Prostate gland (tissue), 2 donors: Measurements from ENCODE around the gene LDHAL6B. TPM values are rescaled to one million over a fixed set of nuclear protein-coding genes. Genes with fewer than 3 reads are reported as not detected.

ENCODE experiments used
- DNase-seq: peaks from one replicate; pipeline ENCODE4 v3.0.0-alpha.2; 2019; ENCODE audit warnings: low spot score
- H3K27ac ChIP-seq, 2 donors: fragments of 200-600 bp; sonication (generic); 2 replicates each; pipeline ENCODE4 v1.5.1; 2017 to 2019
- H3K27me3 ChIP-seq: fragments of 200-600 bp; sonication (generic); replicated peaks from 2 replicates; pipeline ENCODE4 v1.5.1; 2019; ENCODE audit not compliant: insufficient read depth
- H3K36me3 ChIP-seq, 2 donors: fragments of 200-600 bp; sonication (generic); 1 replicate in 1 of 2; 2 replicates in 1 of 2; pipeline versions ENCODE4 v1.5.1 to v1.8.1; 2017 to 2019
- H3K4me1 ChIP-seq: fragments of 200-600 bp; sonication (generic); replicated peaks from 2 replicates; pipeline ENCODE4 v1.5.1; 2019
- H3K4me3 ChIP-seq, 2 donors: fragments of 200-600 bp; sonication (generic); 2 replicates each; pipeline ENCODE4 v1.5.1; 2017 to 2019
- H3K9me3 ChIP-seq: fragments of 200-600 bp; sonication (generic); 2 replicates; pipeline ENCODE4 v1.5.1; 2017
- POLR2A ChIP-seq: fragments of 450-650 bp; IDR thresholded peaks from one replicate; pipeline ENCODE4 v1.6.1; 2016; ENCODE audit warnings: antibody characterized with exemption, mild to moderate bottlenecking
- POLR2AphosphoS5 ChIP-seq: sonication (generic); formaldehyde crosslinking; IDR thresholded peaks from one replicate; pipeline ENCODE4 v1.6.1; 2017; ENCODE audit warnings: antibody characterized with exemption
- WGBS: methylation state at CpG from one replicate; pipeline ENCODE4 v1.1.5; 2018; 5-methylcytosine and 5-hydroxymethylcytosine counted together
- intact Hi-C: fragments of 100-400 bp; cut with DNase I; formaldehyde crosslinking; loops from one replicate; pipeline ENCODE4 v1.14.2; 2022
- microRNA counts, 2 donors: library from miRNA; unstranded; fragments of <30 nt; microRNA quantifications; one replicate each; lab custom pipeline; 2016 to 2017
- microRNA-seq: library from miRNA; unstranded; fragments of <30 nt; microRNA quantifications from one replicate; pipeline ENCODE4, GENCODE V29; 2016
- small RNA-seq, 2 donors: library from RNA; depleted of rRNA; stranded (forward); fragments of <200 nt; gene quantifications; one replicate each; pipeline ENCODE3, GENCODE V24; 2016
- total RNA-seq, 2 donors: library from RNA; depleted of rRNA; stranded (reverse); fragments of >200 nt; gene quantifications; one replicate each; pipeline ENCODE4 v1.1.0, GENCODE V29; 2016
- TF ChIP-seq, protein P1 (sequence below), 4 experiments: fragments of 200-600 bp in 2 of 4; fragments of 450-650 bp in 2 of 4; sonication (generic) in 2 of 4; IDR thresholded peaks; 1 replicate in 3 of 4; 2 replicates in 1 of 4; pipeline ENCODE4 v1.5.1; 2016 to 2019; ENCODE audit warnings: antibody characterized with exemption in 4 of 4, mild to moderate bottlenecking in 2 of 4, moderate library complexity in 2 of 4

Gene LDHAL6B
- total RNA-seq, 2 donors from 2014 or later, result 6.0 TPM; not detected in 1

GRCh38 chr15:59255680-59256336 lies 49.2 kb downstream of the LDHAL6B start:
- intact Hi-C loops, result no loop called here
- no peak overlapping the region for H3K27ac ChIP-seq
- H3K27me3 ChIP-seq, result no peaks in the 10 kb centered on the region
- H3K9me3 ChIP-seq, result no peaks in the 10 kb centered on the region
- no peak overlapping the region for H3K4me3 ChIP-seq
- 80% methylated on average over 7 of the region's 7 CpGs for WGBS
- no peaks in the 10 kb centered on the region for H3K4me1 ChIP-seq
- H3K36me3 ChIP-seq, result no peaks in the 10 kb centered on the region
- DNase-seq, result no peak
- TF ChIP-seq, protein P1, sequence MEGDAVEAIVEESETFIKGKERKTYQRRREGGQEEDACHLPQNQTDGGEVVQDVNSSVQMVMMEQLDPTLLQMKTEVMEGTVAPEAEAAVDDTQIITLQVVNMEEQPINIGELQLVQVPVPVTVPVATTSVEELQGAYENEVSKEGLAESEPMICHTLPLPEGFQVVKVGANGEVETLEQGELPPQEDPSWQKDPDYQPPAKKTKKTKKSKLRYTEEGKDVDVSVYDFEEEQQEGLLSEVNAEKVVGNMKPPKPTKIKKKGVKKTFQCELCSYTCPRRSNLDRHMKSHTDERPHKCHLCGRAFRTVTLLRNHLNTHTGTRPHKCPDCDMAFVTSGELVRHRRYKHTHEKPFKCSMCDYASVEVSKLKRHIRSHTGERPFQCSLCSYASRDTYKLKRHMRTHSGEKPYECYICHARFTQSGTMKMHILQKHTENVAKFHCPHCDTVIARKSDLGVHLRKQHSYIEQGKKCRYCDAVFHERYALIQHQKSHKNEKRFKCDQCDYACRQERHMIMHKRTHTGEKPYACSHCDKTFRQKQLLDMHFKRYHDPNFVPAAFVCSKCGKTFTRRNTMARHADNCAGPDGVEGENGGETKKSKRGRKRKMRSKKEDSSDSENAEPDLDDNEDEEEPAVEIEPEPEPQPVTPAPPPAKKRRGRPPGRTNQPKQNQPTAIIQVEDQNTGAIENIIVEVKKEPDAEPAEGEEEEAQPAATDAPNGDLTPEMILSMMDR (IDR thresholded peaks at IDR 0.05), result no peak
- TF ChIP-seq POLR2A (no peak), POLR2AphosphoS5 (no peak)

DNA sequence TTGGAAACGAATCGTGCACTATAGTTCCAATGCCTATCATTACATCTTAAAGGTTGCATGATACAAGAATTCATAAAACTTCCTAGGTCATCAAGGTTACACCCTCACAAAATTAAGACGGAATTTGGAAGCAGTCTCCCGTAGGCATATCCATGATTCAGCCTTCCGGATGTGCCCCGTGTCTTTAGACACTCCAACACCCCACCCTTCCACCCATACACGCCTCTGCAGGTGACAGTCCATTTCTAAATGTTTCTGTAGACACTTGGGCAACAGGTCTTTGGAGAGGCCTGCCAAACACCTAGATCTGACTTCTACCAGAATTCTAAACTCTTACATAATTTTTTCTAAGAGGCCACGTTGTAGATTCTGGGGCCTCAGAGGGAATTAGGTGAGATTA lies 49.8 kb downstream of the LDHAL6B start:
- no peaks in the 10 kb centered on the region for H3K4me1 ChIP-seq
- DNase-seq, result no peak
- TF ChIP-seq, protein P1 (IDR thresholded peaks at IDR 0.05), result no peak
- TF ChIP-seq POLR2A, result no peak
- TF ChIP-seq POLR2AphosphoS5, result no peak
- no peaks in the 10 kb centered on the region for H3K27me3 ChIP-seq
- WGBS, result 78% methylated on average over 8 of the region's 8 CpGs
- intact Hi-C loops, result no loop called here
- no peak overlapping the region for H3K4me3 ChIP-seq
- no peaks in the 10 kb centered on the region for H3K9me3 ChIP-seq
- no peak overlapping the region for H3K27ac ChIP-seq
- H3K36me3 ChIP-seq, result no peaks in the 10 kb centered on the region

GRCh38 chr15:59257140-59257539 lies 50.5 kb downstream of the LDHAL6B start:
- DNase-seq, result no peak
- Histone ChIP-seq H3K27me3 (no peaks in the 10 kb centered on the region), H3K4me1 (no peaks in the 10 kb centered on the region), H3K36me3 (no peaks in the 10 kb centered on the region), H3K27ac (no peak overlapping the region), H3K4me3 (no peak overlapping the region), H3K9me3 (no peaks in the 10 kb centered on the region)
- 72% methylated on average over 4 of the region's 4 CpGs for WGBS
- TF ChIP-seq POLR2AphosphoS5 (no peak), POLR2A (no peak)
- TF ChIP-seq, protein P1 (IDR thresholded peaks at IDR 0.05), result no peak
- intact Hi-C loops, result no loop called here

MicroRNAs encoded within 50 kb of the gene (microRNA counts, 767-probe panel; counts per million panel counts)
- 0 to 431 counts per million in 2 donors for microRNA hsa-miR-2116-5p (lab: Ali Mortazavi, UCI)

Small RNA genes within 50 kb of the gene (microRNA-seq; reads per million reads assigned to microRNA genes)
- 2.6 reads per million, percentile 33 among the genes with 10 or more reads in this experiment for gene MIR2116

Small RNA genes within 50 kb of the gene (small RNA-seq; reads per million reads assigned to genes)
- gene MIR2116 (0.37 to 0.40 reads per million in 2 donors), gene RNU4-80P (0 reads per million in 2 donors)

Other genes starting within 250 kb of the LDHAL6B start
- gene RNF111, start 219.2 kb upstream of the LDHAL6B start, total RNA-seq, result 10 to 100 TPM; 15.4 to 22.5 TPM
- gene CCNB2, start 101.7 kb upstream of the LDHAL6B start, total RNA-seq, result 10 to 100 TPM in 1 of 2 donors, 1 to 10 TPM in 1; 8.3 to 12.2 TPM
- gene MYO1E, start 166.0 kb downstream of the LDHAL6B start, total RNA-seq, result 10 to 100 TPM; 66.3 to 92.0 TPM
- gene FAM81A, start 231.3 kb downstream of the LDHAL6B start, total RNA-seq, result 10 to 100 TPM in 1 of 2 donors, 1 to 10 TPM in 1; 1.8 to 10.6 TPM